ENCODE results near the gene OR51I2.

OR51I2 gene

GRCh38 chr11:5500393-5500801 lies 51.3 kb downstream of the OR51I2 start:
- no peak for TF ChIP-seq CTCF (IDR thresholded peaks at IDR 0.05; ENCODE audit: insufficient read depth, low read depth, low read length, missing control alignments)
- H3K4me3 ChIP-seq (ENCODE audit: low read length), result no peak overlapping the region
- DNase-seq (ENCODE audit: low read depth), result no peak

GRCh38 chr11:5504403-5504921 lies 55.3 kb downstream of the OR51I2 start:
- H3K4me3 ChIP-seq (ENCODE audit: low read length), result no peak overlapping the region
- no peak for TF ChIP-seq CTCF (IDR thresholded peaks at IDR 0.05; ENCODE audit: insufficient read depth, low read depth, low read length, missing control alignments)
- no peak for DNase-seq (ENCODE audit: low read depth)

- H3K4me3 ChIP-seq (ENCODE audit: low read length), result no peak overlapping the region
- no peak for TF ChIP-seq CTCF (IDR thresholded peaks at IDR 0.05; ENCODE audit: insufficient read depth, low read depth, low read length, missing control alignments)
- DNase-seq (ENCODE audit: low read depth), result no peak
These were observed 56.4 kb downstream of the OR51I2 start for GRCh38 chr11:5505363-5506048.

Data from epithelial cell of esophagus (primary cell).